ENCODE results near the gene WNT8B. TPM values are rescaled to one million over a fixed set of nuclear protein-coding genes. Genes with fewer than 3 reads are reported as not detected.

Gene WNT8B
- total RNA-seq, 1 donor from 2014 or later = not detected

- Histone ChIP-seq H3K4me1 (ENCODE audit: control insufficient read depth in 3 of 3, insufficient read depth in 3 of 3, low read length in 3 of 3) (no peaks in the 10 kb centered on the region), H3K36me3 (ENCODE audit: control insufficient read depth in 3 of 3, insufficient read depth in 3 of 3, low read length in 3 of 3) (peaks cover 55 to 80% (median 67%) of the 10 kb centered on the region in 3 donors), H3K27ac (ENCODE audit: low read depth, low read length) (no peak overlapping the region), H3K4me3 (ENCODE audit: low read length in 3 of 3) (no peak overlapping the region), H3K9ac (ENCODE audit: low read depth in 1 of 3, low read length in 3 of 3) (no peak overlapping the region), H3K27me3 (ENCODE audit: control insufficient read depth in 3 of 3, insufficient read depth in 3 of 3, low read length in 3 of 3) (no peaks in the 10 kb centered on the region), H3K9me3 (ENCODE audit: control insufficient read depth in 3 of 3, low read length in 3 of 3) (no peaks in the 10 kb centered on the region)
Measured at GRCh38 chr10:100498059-100498458, 35.2 kb downstream of the WNT8B start.

- Histone ChIP-seq H3K36me3 (ENCODE audit: control insufficient read depth in 3 of 3, insufficient read depth in 3 of 3, low read length in 3 of 3) (peaks cover 53 to 84% (median 55%) of the 10 kb centered on the region in 3 donors), H3K27ac (ENCODE audit: low read depth, low read length) (no peak overlapping the region), H3K27me3 (ENCODE audit: control insufficient read depth in 3 of 3, insufficient read depth in 3 of 3, low read length in 3 of 3) (no peaks in the 10 kb centered on the region), H3K9ac (ENCODE audit: low read depth in 1 of 3, low read length in 3 of 3) (no peak overlapping the region), H3K4me3 (ENCODE audit: low read length in 3 of 3) (no peak overlapping the region), H3K4me1 (ENCODE audit: control insufficient read depth in 3 of 3, insufficient read depth in 3 of 3, low read length in 3 of 3) (no peaks in the 10 kb centered on the region), H3K9me3 (ENCODE audit: control insufficient read depth in 3 of 3, low read length in 3 of 3) (no peaks in the 10 kb centered on the region)
Measured at GRCh38 chr10:100501423-100501822, 38.6 kb downstream of the WNT8B start.

- no peaks in the 10 kb centered on the region for H3K4me1 ChIP-seq (ENCODE audit: control insufficient read depth in 3 of 3, insufficient read depth in 3 of 3, low read length in 3 of 3)
- no peak overlapping the region for H3K9ac ChIP-seq (ENCODE audit: low read depth in 1 of 3, low read length in 3 of 3)
- H3K27ac ChIP-seq (ENCODE audit: low read depth, low read length) = no peak overlapping the region
- H3K4me3 ChIP-seq (ENCODE audit: low read length in 3 of 3) = no peak overlapping the region
- peaks cover 49 to 82% (median 52%) of the 10 kb centered on the region in 3 donors for H3K36me3 ChIP-seq (ENCODE audit: control insufficient read depth in 3 of 3, insufficient read depth in 3 of 3, low read length in 3 of 3)
- H3K9me3 ChIP-seq (ENCODE audit: control insufficient read depth in 3 of 3, low read length in 3 of 3) = no peaks in the 10 kb centered on the region
- no peaks in the 10 kb centered on the region for H3K27me3 ChIP-seq (ENCODE audit: control insufficient read depth in 3 of 3, insufficient read depth in 3 of 3, low read length in 3 of 3)
Measured at GRCh38 chr10:100502926-100503494, 40.2 kb downstream of the WNT8B start.

- Histone ChIP-seq H3K36me3 (ENCODE audit: control insufficient read depth in 3 of 3, insufficient read depth in 3 of 3, low read length in 3 of 3) (peaks cover 46 to 80% (median 46%) of the 10 kb centered on the region in 3 donors), H3K9ac (ENCODE audit: low read depth in 1 of 3, low read length in 3 of 3) (no peak overlapping the region), H3K4me1 (ENCODE audit: control insufficient read depth in 3 of 3, insufficient read depth in 3 of 3, low read length in 3 of 3) (no peaks in the 10 kb centered on the region), H3K27me3 (ENCODE audit: control insufficient read depth in 3 of 3, insufficient read depth in 3 of 3, low read length in 3 of 3) (no peaks in the 10 kb centered on the region), H3K27ac (ENCODE audit: low read depth, low read length) (no peak overlapping the region), H3K4me3 (ENCODE audit: low read length in 3 of 3) (no peak overlapping the region), H3K9me3 (ENCODE audit: control insufficient read depth in 3 of 3, low read length in 3 of 3) (no peaks in the 10 kb centered on the region)
Measured at GRCh38 chr10:100504096-100504495, 41.3 kb downstream of the WNT8B start.

GRCh38 chr10:100505164-100505563 lies 42.4 kb downstream of the WNT8B start:
- Histone ChIP-seq H3K9me3 (ENCODE audit: control insufficient read depth in 3 of 3, low read length in 3 of 3) (no peaks in the 10 kb centered on the region), H3K36me3 (ENCODE audit: control insufficient read depth in 3 of 3, insufficient read depth in 3 of 3, low read length in 3 of 3) (peaks cover 35 to 70% (median 44%) of the 10 kb centered on the region in 3 donors), H3K4me3 (ENCODE audit: low read length in 3 of 3) (no peak overlapping the region), H3K27me3 (ENCODE audit: control insufficient read depth in 3 of 3, insufficient read depth in 3 of 3, low read length in 3 of 3) (no peaks in the 10 kb centered on the region), H3K27ac (ENCODE audit: low read depth, low read length) (no peak overlapping the region), H3K4me1 (ENCODE audit: control insufficient read depth in 3 of 3, insufficient read depth in 3 of 3, low read length in 3 of 3) (no peaks in the 10 kb centered on the region), H3K9ac (ENCODE audit: low read depth in 1 of 3, low read length in 3 of 3) (no peak overlapping the region)

GRCh38 chr10:100506596-100507356 lies 44.0 kb downstream of the WNT8B start:
- Histone ChIP-seq H3K36me3 (ENCODE audit: control insufficient read depth in 3 of 3, insufficient read depth in 3 of 3, low read length in 3 of 3) (peaks cover 27 to 68% (median 46%) of the 10 kb centered on the region in 3 donors), H3K4me1 (ENCODE audit: control insufficient read depth in 3 of 3, insufficient read depth in 3 of 3, low read length in 3 of 3) (no peaks in the 10 kb centered on the region), H3K4me3 (ENCODE audit: low read length in 3 of 3) (no peak overlapping the region), H3K9me3 (ENCODE audit: control insufficient read depth in 3 of 3, low read length in 3 of 3) (no peaks in the 10 kb centered on the region), H3K9ac (ENCODE audit: low read depth in 1 of 3, low read length in 3 of 3) (no peak overlapping the region), H3K27me3 (ENCODE audit: control insufficient read depth in 3 of 3, insufficient read depth in 3 of 3, low read length in 3 of 3) (no peaks in the 10 kb centered on the region), H3K27ac (ENCODE audit: low read depth, low read length) (no peak overlapping the region)

- no peaks in the 10 kb centered on the region for H3K9me3 ChIP-seq (ENCODE audit: control insufficient read depth in 3 of 3, low read length in 3 of 3)
- no peak overlapping the region for H3K4me3 ChIP-seq (ENCODE audit: low read length in 3 of 3)
- H3K9ac ChIP-seq (ENCODE audit: low read depth in 1 of 3, low read length in 3 of 3) = no peak overlapping the region
- no peaks in the 10 kb centered on the region for H3K4me1 ChIP-seq (ENCODE audit: control insufficient read depth in 3 of 3, insufficient read depth in 3 of 3, low read length in 3 of 3)
- H3K27ac ChIP-seq (ENCODE audit: low read depth, low read length) = no peak overlapping the region
- H3K27me3 ChIP-seq (ENCODE audit: control insufficient read depth in 3 of 3, insufficient read depth in 3 of 3, low read length in 3 of 3) = no peaks in the 10 kb centered on the region
- H3K36me3 ChIP-seq (ENCODE audit: control insufficient read depth in 3 of 3, insufficient read depth in 3 of 3, low read length in 3 of 3) = peaks cover 27 to 63% (median 45%) of the 10 kb centered on the region in 3 donors
Measured at GRCh38 chr10:100507357-100507732, 44.5 kb downstream of the WNT8B start.

GRCh38 chr10:100508266-100508665 lies 45.5 kb downstream of the WNT8B start:
- no peak overlapping the region for H3K4me3 ChIP-seq (ENCODE audit: low read length in 3 of 3)
- H3K4me1 ChIP-seq (ENCODE audit: control insufficient read depth in 3 of 3, insufficient read depth in 3 of 3, low read length in 3 of 3) = no peaks in the 10 kb centered on the region
- no peaks in the 10 kb centered on the region for H3K9me3 ChIP-seq (ENCODE audit: control insufficient read depth in 3 of 3, low read length in 3 of 3)
- no peak overlapping the region for H3K9ac ChIP-seq (ENCODE audit: low read depth in 1 of 3, low read length in 3 of 3)
- no peak overlapping the region for H3K27ac ChIP-seq (ENCODE audit: low read depth, low read length)
- H3K27me3 ChIP-seq (ENCODE audit: control insufficient read depth in 3 of 3, insufficient read depth in 3 of 3, low read length in 3 of 3) = no peaks in the 10 kb centered on the region
- peaks cover 33 to 56% (median 43%) of the 10 kb centered on the region in 3 donors for H3K36me3 ChIP-seq (ENCODE audit: control insufficient read depth in 3 of 3, insufficient read depth in 3 of 3, low read length in 3 of 3)

GRCh38 chr10:100508691-100509150 lies 45.9 kb downstream of the WNT8B start:
- no peaks in the 10 kb centered on the region for H3K4me1 ChIP-seq (ENCODE audit: control insufficient read depth in 3 of 3, insufficient read depth in 3 of 3, low read length in 3 of 3)
- no peak overlapping the region for H3K9ac ChIP-seq (ENCODE audit: low read depth in 1 of 3, low read length in 3 of 3)
- no peaks in the 10 kb centered on the region for H3K9me3 ChIP-seq (ENCODE audit: control insufficient read depth in 3 of 3, low read length in 3 of 3)
- H3K4me3 ChIP-seq (ENCODE audit: low read length in 3 of 3) = no peak overlapping the region
- H3K27me3 ChIP-seq (ENCODE audit: control insufficient read depth in 3 of 3, insufficient read depth in 3 of 3, low read length in 3 of 3) = no peaks in the 10 kb centered on the region
- no peak overlapping the region for H3K27ac ChIP-seq (ENCODE audit: low read depth, low read length)
- H3K36me3 ChIP-seq (ENCODE audit: control insufficient read depth in 3 of 3, insufficient read depth in 3 of 3, low read length in 3 of 3) = peaks cover 33 to 56% (median 43%) of the 10 kb centered on the region in 3 donors

- Histone ChIP-seq H3K4me1 (ENCODE audit: control insufficient read depth in 3 of 3, insufficient read depth in 3 of 3, low read length in 3 of 3) (no peaks in the 10 kb centered on the region), H3K27me3 (ENCODE audit: control insufficient read depth in 3 of 3, insufficient read depth in 3 of 3, low read length in 3 of 3) (no peaks in the 10 kb centered on the region), H3K9ac (ENCODE audit: low read depth in 1 of 3, low read length in 3 of 3) (no peak overlapping the region), H3K9me3 (ENCODE audit: control insufficient read depth in 3 of 3, low read length in 3 of 3) (no peaks in the 10 kb centered on the region), H3K36me3 (ENCODE audit: control insufficient read depth in 3 of 3, insufficient read depth in 3 of 3, low read length in 3 of 3) (peaks cover 33 to 53% (median 43%) of the 10 kb centered on the region in 3 donors), H3K27ac (ENCODE audit: low read depth, low read length) (no peak overlapping the region), H3K4me3 (ENCODE audit: low read length in 3 of 3) (no peak overlapping the region)
Measured at GRCh38 chr10:100509241-100509840, 46.5 kb downstream of the WNT8B start.

Measured in skeletal muscle tissue (tissue), 4 donors.